Body of pancreas (tissue), 4 donors: ENCODE results near the gene RIMS4.

Source experiments
- CTCF ChIP-seq, 7 experiments: fragments of 450-650 bp in 4 of 7; fragments of 200-600 bp in 3 of 7; sonication (generic) in 3 of 7; IDR thresholded peaks; one replicate each; pipeline ENCODE4 v1.5.1; 2016 to 2019; ENCODE audit warnings: antibody characterized with exemption in 7 of 7
- POLR2A ChIP-seq, 3 donors: fragments of 450-650 bp; IDR thresholded peaks; one replicate each; pipeline ENCODE4 v1.6.1; 2016; ENCODE audit warnings: antibody characterized with exemption in 3 of 3, mild to moderate bottlenecking in 2 of 3

GRCh38 chr20:44715499-44716308 lies 94.6 kb downstream of the RIMS4 start:
- TF ChIP-seq CTCF (IDR thresholded peaks at IDR 0.05): no peak
- no peak for TF ChIP-seq POLR2A (IDR thresholded peaks at IDR 0.05)
